Ishikawa (cell line): Measurements from ENCODE around the gene DDIT4.

Experiments used
- CEBPB ChIP-seq: IDR thresholded peaks from 2 replicates; pipeline ENCODE4 v1.6.1; 2012
- CREB1 ChIP-seq: IDR thresholded peaks from 2 replicates; pipeline ENCODE4 v1.6.1; 2012; ENCODE audit warnings: low read depth
- EGR1 ChIP-seq: IDR thresholded peaks from 2 replicates; pipeline ENCODE4 v1.6.1; 2012
- EP300 ChIP-seq: IDR thresholded peaks from 2 replicates; pipeline ENCODE4 v1.6.1; 2012; ENCODE audit warnings: borderline replicate concordance
- MAX ChIP-seq: IDR thresholded peaks from 2 replicates; pipeline ENCODE4 v1.6.1; 2012
- NFIC ChIP-seq: IDR thresholded peaks from 2 replicates; pipeline ENCODE4 v1.6.1; 2012
- RAD21 ChIP-seq: IDR thresholded peaks from 2 replicates; pipeline ENCODE4 v1.6.1; 2012; ENCODE audit warnings: low read depth
- REST ChIP-seq: IDR thresholded peaks from 2 replicates; pipeline ENCODE4 v1.6.1; 2012; ENCODE audit warnings: low read depth, mild to moderate bottlenecking
- TAF1 ChIP-seq: IDR thresholded peaks from 2 replicates; pipeline ENCODE4 v1.6.1; 2012; ENCODE audit warnings: low read depth, mild to moderate bottlenecking
- TCF12 ChIP-seq: IDR thresholded peaks from 2 replicates; pipeline ENCODE4 v1.6.1; 2012; ENCODE audit warnings: low read depth
- USF1 ChIP-seq: IDR thresholded peaks from 2 replicates; pipeline ENCODE4 v1.6.1; 2012

GRCh38 chr10:72315611-72316385, 42.1 kb downstream of the DDIT4 start:
- TF ChIP-seq EP300: no peak; the same call in 1 of the 2 replicates
- TF ChIP-seq TCF12: no peak
- no peak for TF ChIP-seq MAX
- no peak for TF ChIP-seq USF1
- no peak for TF ChIP-seq TAF1
- TF ChIP-seq REST: no peak
- TF ChIP-seq RAD21: no peak
- TF ChIP-seq CREB1: no peak
- TF ChIP-seq EGR1: no peak
- peak; percentile 78 for TF ChIP-seq NFIC
- no peak for TF ChIP-seq CEBPB
